Cardiac muscle cell (in vitro differentiated cells and primary cell): ENCODE data around the gene AFAP1L1. TPM values are rescaled to one million over a fixed set of nuclear protein-coding genes. Genes with fewer than 3 reads are reported as not detected.

Experiments
- DNase-seq, 2 donors: peaks; one replicate each; pipeline versions ENCODE4 v3.0.0 to v3.0.0-alpha.2; 2010 to 2017; ENCODE audit warnings: low read depth in 1 of 2, low spot score in 1 of 2
- H3K27ac ChIP-seq: fragments of 200-600 bp; sonication (generic); 2 replicates; pipeline ENCODE4 v1.5.1; 2016
- H3K27me3 ChIP-seq: fragments of 200-600 bp; sonication (generic); 2 replicates; pipeline ENCODE4 v1.6.0; 2016; ENCODE audit warnings: control low read depth
- H3K36me3 ChIP-seq: fragments of 200-600 bp; sonication (generic); 2 replicates; pipeline ENCODE4 v1.5.1; 2016; ENCODE audit warnings: control low read depth
- H3K4me1 ChIP-seq: fragments of 200-600 bp; sonication (generic); 2 replicates; pipeline ENCODE4 v1.8.1; 2017; ENCODE audit warnings: low read depth, mild to moderate bottlenecking, mixed run types
- H3K4me3 ChIP-seq: fragments of 200-600 bp; sonication (generic); 2 replicates; pipeline ENCODE4 v1.5.1; 2016; ENCODE audit warnings: mild to moderate bottlenecking
- H3K9me3 ChIP-seq: fragments of 200-600 bp; sonication (generic); 2 replicates; pipeline ENCODE4 v1.5.1; 2017; ENCODE audit warnings: low read depth, mild to moderate bottlenecking, control low read depth
- polyA plus RNA-seq: library from polyadenylated mRNA; unstranded; fragments of >200 nt; fragmentation: Nextera tagmentation; extraction: Ambion mirVana; gene quantifications from 2 replicates; pipeline ENCODE4 v1.2.1, GENCODE V29; 2016
- total RNA-seq: library from RNA; depleted of rRNA; stranded (reverse); fragments of >200 nt; gene quantifications from 2 replicates; pipeline ENCODE4 v1.2.3, GENCODE V29; 2016
- TF ChIP-seq, protein P1 (sequence below): IDR thresholded peaks from 2 replicates; pipeline ENCODE4 v1.5.1; 2012; ENCODE audit warnings: low read depth, mild to moderate bottlenecking, low read length

Gene AFAP1L1
- total and polyA plus RNA-seq, 2 experiments from 2014 or later, result 24.0 to 39.3 TPM

DNA sequence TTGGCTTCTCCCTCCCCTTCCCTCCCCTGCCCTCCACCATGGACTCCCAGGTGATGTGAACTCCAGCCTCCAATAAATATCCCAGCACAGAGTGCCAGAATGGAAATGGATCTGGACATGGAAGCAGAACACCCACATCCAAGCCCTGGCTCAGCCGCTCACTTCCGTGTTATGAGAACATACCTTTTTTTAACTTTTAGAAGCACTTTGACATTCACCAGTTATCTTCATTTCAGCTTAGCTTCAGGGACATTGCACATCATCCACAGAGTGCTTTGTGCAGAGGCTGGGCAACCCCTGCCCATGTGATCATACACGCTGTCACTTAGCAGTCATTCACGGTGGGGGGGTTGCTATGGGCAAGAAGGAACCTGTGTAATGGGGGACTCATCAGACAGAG lies 9.1 kb downstream of the AFAP1L1 start:
- peaks cover 27% of the 10 kb centered on the region for H3K4me1 ChIP-seq
- TF ChIP-seq, protein P1, sequence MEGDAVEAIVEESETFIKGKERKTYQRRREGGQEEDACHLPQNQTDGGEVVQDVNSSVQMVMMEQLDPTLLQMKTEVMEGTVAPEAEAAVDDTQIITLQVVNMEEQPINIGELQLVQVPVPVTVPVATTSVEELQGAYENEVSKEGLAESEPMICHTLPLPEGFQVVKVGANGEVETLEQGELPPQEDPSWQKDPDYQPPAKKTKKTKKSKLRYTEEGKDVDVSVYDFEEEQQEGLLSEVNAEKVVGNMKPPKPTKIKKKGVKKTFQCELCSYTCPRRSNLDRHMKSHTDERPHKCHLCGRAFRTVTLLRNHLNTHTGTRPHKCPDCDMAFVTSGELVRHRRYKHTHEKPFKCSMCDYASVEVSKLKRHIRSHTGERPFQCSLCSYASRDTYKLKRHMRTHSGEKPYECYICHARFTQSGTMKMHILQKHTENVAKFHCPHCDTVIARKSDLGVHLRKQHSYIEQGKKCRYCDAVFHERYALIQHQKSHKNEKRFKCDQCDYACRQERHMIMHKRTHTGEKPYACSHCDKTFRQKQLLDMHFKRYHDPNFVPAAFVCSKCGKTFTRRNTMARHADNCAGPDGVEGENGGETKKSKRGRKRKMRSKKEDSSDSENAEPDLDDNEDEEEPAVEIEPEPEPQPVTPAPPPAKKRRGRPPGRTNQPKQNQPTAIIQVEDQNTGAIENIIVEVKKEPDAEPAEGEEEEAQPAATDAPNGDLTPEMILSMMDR, result no peak
- no peak overlapping the region for H3K4me3 ChIP-seq
- no peaks in the 10 kb centered on the region for H3K36me3 ChIP-seq
- no peaks in the 10 kb centered on the region for H3K27me3 ChIP-seq
- no peak overlapping the region for H3K27ac ChIP-seq
- no peaks in the 10 kb centered on the region for H3K9me3 ChIP-seq
- DNase-seq, result no peak

DNA sequence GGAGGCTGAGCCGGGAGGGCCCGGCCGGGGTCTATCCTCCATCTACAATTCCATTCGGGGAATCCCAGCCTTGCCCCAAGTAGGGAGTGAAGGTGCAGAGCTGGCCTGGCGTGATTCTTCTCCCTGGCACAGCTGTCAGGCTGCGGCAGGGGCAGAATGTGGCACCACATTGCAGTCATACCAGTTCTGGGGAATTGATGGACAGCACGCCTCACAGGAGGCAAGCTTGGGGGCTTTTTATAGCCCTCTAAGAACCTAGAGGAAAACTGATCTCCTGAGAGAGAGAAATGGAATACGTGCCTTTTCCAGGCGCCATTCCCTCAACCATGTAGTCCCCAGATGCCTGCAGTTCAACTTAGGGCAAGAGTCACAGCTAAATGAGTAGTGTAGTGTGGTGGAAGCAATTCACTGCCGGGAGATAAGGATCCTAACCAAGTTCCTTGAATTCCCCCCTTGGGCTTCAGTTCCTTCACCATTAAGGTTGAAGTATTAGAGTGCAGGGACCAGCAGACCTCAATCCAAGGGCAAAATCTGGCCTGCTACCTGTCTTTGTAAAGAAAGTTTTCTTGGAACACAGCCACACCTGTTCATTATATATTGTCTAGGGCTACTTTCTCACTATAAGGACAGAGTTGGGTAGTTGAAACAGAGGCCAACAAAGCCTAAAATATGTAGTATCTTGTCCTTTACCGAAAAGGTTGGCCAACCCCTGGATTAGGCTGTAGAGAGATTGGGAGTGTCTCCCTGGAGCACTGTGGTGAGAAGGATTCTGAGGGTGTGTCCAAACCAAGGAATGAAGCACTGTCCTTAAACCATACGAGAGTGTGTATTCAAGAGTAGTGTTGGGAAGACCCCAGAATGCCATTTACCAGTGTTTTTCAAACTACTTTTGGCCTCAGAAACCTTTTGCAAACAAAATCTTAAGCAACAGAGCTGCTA lies 10.6 kb downstream of the AFAP1L1 start:
- Histone ChIP-seq H3K9me3 (no peaks in the 10 kb centered on the region), H3K27ac (peak overlapping the region; percentile 16), H3K36me3 (no peaks in the 10 kb centered on the region), H3K27me3 (no peaks in the 10 kb centered on the region), H3K4me3 (no peak overlapping the region), H3K4me1 (peaks cover 27% of the 10 kb centered on the region)
- DNase-seq, result peak in 1 of 2 donors; percentile 18
- TF ChIP-seq, protein P1, result no peak

DNA sequence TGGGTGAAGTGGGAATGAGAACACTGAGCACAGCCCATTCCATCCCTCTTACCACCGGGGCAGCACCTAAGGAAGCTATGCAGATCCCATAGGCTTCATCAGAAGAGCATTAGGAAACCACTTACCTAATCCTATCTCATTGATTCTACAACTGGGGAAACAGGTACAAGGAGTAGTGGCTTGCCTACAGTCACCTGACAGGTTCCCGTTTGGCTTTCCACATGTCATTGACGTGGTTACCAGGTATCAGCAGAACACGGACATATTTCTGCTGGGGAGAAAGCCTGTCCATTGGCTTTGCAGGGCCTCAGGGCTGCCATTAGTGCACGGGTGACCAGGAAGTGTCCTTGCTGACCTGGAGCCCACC lies 11.3 kb downstream of the AFAP1L1 start:
- no peak for DNase-seq
- H3K27ac ChIP-seq, result no peak overlapping the region

DNA sequence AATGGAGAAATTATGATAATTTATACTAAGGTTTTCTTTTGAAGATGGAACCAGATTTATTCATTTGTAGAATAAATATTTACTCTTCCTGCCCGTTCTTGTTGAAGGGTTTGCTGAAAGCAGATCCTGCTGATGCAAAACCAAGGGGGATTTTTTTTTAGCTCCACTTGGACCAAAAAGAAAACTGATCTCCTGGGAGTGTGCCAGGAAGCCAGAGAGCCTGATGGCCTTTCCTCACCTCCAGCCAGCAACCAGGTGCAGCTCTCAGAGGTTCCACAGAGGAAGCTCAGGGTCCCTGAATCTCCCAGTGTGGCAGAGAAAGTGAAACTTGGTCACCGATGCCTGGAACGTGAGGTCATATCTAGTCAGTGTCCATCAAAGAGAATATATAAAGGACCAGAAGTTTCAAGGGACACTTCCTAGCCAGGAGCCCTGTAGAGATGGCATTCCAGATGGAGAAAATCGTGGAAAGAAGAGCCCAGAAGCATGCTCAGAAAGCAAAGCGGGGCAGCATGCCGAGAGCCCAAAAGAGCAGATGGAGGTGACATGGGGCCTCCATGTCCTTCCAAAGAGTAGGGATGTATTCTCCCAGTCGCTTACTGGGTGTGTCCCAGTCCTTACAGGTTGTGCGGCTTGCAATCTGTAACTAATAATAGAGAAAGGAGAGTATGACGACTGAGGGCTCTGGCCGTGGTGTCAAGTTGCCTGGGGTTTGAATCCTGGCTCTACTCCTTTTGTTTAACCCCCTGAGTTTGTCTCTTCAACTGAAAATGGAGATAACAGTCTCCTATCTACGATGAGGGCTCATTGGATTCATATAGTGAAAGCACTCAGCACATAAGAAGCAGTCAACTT lies 12.2 kb downstream of the AFAP1L1 start:
- H3K27ac ChIP-seq, result peak overlapping the region; percentile 61
- TF ChIP-seq, protein P1, result no peak
- peaks cover 31% of the 10 kb centered on the region for H3K4me1 ChIP-seq
- H3K27me3 ChIP-seq, result no peaks in the 10 kb centered on the region
- H3K9me3 ChIP-seq, result no peaks in the 10 kb centered on the region
- no peak overlapping the region for H3K4me3 ChIP-seq
- H3K36me3 ChIP-seq, result no peaks in the 10 kb centered on the region
- peak; percentile 19 to 27 for DNase-seq

More for the DNA sequence above, 11.3 kb downstream of the AFAP1L1 start:
- no peaks in the 10 kb centered on the region for H3K27me3 ChIP-seq
- H3K9me3 ChIP-seq, result no peaks in the 10 kb centered on the region
- TF ChIP-seq, protein P1, result no peak
- peaks cover 27% of the 10 kb centered on the region for H3K4me1 ChIP-seq
- no peak overlapping the region for H3K4me3 ChIP-seq
- H3K36me3 ChIP-seq, result no peaks in the 10 kb centered on the region

DNA sequence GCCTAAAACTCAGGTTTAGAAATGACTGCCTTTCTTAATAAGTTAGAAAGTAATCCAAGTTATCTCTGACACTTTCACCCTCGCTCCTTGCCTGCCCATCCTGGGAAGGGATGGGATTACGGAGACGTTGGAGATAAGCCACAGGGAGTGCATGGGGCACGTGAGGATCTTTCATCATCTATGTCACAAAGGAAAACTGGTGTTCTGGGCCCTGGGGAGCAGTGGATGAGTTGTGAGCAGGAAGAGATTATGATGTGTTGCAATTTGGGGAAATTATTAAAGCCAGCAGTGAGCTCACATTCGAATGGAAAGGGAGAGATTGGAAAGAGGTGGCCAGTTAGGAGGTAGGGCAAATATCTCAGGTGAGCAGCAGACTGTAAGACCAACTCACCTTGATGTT lies 12.8 kb downstream of the AFAP1L1 start:
- H3K27me3 ChIP-seq, result no peaks in the 10 kb centered on the region
- peaks cover 37% of the 10 kb centered on the region for H3K4me1 ChIP-seq
- DNase-seq, result peak in 1 of 2 donors; percentile 75
- no peaks in the 10 kb centered on the region for H3K36me3 ChIP-seq
- H3K4me3 ChIP-seq, result no peak overlapping the region
- H3K27ac ChIP-seq, result peak overlapping the region; percentile 61
- TF ChIP-seq, protein P1, result no peak
- H3K9me3 ChIP-seq, result no peaks in the 10 kb centered on the region
